DOHH2 (cell line): ENCODE measurements around the gene VKORC1.

Experiments
- H3F3A ChIP-seq: fragments of 200-600 bp; sonication (generic), shearing (Covaris generic); 2 replicates; pipeline ENCODE4 v1.6.0; 2016; ENCODE audit warnings: antibody characterized with exemption, mild to moderate bottlenecking; ENCODE audit not compliant: control insufficient read depth, insufficient read depth
- H3K27ac ChIP-seq: fragments of 200-600 bp; sonication (generic); 2 replicates; pipeline ENCODE4 v1.5.1; 2014; ENCODE audit warnings: low read depth, mild to moderate bottlenecking, low read length, moderate library complexity
- H3K27me3 ChIP-seq: fragments of 200-600 bp; sonication (generic); 2 replicates; pipeline ENCODE4 v1.6.1; 2014; ENCODE audit warnings: mild to moderate bottlenecking, low read length, mixed read lengths; ENCODE audit not compliant: control insufficient read depth
- H3K36me3 ChIP-seq: fragments of 200-600 bp; sonication (generic); 2 replicates; pipeline ENCODE4 v1.6.1; 2014; ENCODE audit warnings: mild to moderate bottlenecking, low read length, moderate library complexity, mixed read lengths; ENCODE audit not compliant: control insufficient read depth
- H3K4me1 ChIP-seq: fragments of 200-600 bp; sonication (generic); 2 replicates; pipeline ENCODE4 v1.6.1; 2014; ENCODE audit warnings: mild to moderate bottlenecking, low read length, mixed read lengths; ENCODE audit not compliant: control insufficient read depth
- H3K4me2 ChIP-seq: fragments of 200-600 bp; sonication (generic); 2 replicates; pipeline ENCODE4 v1.6.0; 2014; ENCODE audit warnings: mild to moderate bottlenecking, low read length, moderate library complexity
- H3K4me3 ChIP-seq: fragments of 200-600 bp; sonication (generic); 2 replicates; pipeline ENCODE4 v1.5.1; 2014; ENCODE audit warnings: mild to moderate bottlenecking, low read length, mixed read lengths
- H3K79me2 ChIP-seq: fragments of 200-600 bp; sonication (generic); 2 replicates; pipeline ENCODE4 v1.6.1; 2014; ENCODE audit warnings: mild to moderate bottlenecking, low read length, mixed read lengths; ENCODE audit not compliant: control insufficient read depth
- H3K9me2 ChIP-seq: fragments of 200-600 bp; sonication (generic); replicated peaks from 2 replicates; pipeline ENCODE4 v1.6.1; 2014; ENCODE audit warnings: mild to moderate bottlenecking, low read length, mixed read lengths; ENCODE audit not compliant: control insufficient read depth
- H3K9me3 ChIP-seq: fragments of 200-600 bp; sonication (generic); 2 replicates; pipeline ENCODE4 v1.6.1; 2014; ENCODE audit warnings: antibody characterized with exemption, low read length, mixed read lengths; ENCODE audit not compliant: control insufficient read depth, insufficient read depth
- H4K20me1 ChIP-seq: fragments of 200-600 bp; sonication (generic); 2 replicates; pipeline ENCODE4 v1.6.0; 2014; ENCODE audit warnings: low read depth, mild to moderate bottlenecking, antibody characterized with exemption, low read length, moderate library complexity; ENCODE audit not compliant: control insufficient read depth, insufficient read depth
- EZH2phosphoT487 ChIP-seq: fragments of 200-600 bp; sonication (generic); IDR thresholded peaks from 2 replicates; pipeline ENCODE4 v1.6.1; 2017; ENCODE audit warnings: borderline replicate concordance, mild to moderate bottlenecking, antibody characterized with exemption, low read length, moderate library complexity, mixed read lengths
- TF ChIP-seq, protein P1 (sequence below): fragments of 200-600 bp; sonication (generic); IDR thresholded peaks from one replicate; pipeline ENCODE4 v1.5.1; 2014; ENCODE audit warnings: antibody characterized with exemption, mild to moderate bottlenecking, low read depth, low read length; ENCODE audit not compliant: poor library complexity, severe bottlenecking

Gene VKORC1

DNA sequence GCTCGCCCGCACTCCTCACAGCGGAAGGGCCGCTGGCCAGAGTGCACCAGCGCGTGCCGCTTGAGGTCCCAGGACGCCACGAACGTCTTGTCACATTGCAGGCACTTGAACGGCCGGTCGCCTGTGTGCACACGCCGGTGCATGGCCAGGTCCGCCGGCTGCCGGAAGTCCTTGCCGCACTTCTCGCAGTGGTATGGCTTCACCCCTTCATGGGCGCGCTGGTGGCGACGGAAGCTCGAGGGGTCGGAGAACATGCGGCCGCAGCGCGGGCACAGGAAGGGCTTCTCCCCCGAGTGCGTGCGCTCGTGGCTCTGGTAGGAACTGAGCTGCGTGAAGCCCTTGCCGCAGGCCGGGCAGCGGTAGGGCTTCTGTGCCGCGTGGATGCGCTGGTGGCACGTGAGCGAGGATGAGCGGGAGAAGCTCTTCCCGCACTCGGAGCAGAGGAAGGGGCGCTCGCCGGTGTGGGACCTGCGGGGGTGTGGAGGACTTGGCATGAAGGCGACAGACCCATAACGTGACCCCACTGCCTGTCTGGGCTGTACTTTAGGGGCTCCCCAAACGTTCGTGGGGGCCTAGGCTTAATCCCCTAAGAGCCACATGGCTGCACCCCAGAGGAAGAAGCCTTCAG lies 32.7 kb downstream of the VKORC1 start:
- H3K79me2 ChIP-seq = peaks cover 22% of the 10 kb centered on the region

DNA sequence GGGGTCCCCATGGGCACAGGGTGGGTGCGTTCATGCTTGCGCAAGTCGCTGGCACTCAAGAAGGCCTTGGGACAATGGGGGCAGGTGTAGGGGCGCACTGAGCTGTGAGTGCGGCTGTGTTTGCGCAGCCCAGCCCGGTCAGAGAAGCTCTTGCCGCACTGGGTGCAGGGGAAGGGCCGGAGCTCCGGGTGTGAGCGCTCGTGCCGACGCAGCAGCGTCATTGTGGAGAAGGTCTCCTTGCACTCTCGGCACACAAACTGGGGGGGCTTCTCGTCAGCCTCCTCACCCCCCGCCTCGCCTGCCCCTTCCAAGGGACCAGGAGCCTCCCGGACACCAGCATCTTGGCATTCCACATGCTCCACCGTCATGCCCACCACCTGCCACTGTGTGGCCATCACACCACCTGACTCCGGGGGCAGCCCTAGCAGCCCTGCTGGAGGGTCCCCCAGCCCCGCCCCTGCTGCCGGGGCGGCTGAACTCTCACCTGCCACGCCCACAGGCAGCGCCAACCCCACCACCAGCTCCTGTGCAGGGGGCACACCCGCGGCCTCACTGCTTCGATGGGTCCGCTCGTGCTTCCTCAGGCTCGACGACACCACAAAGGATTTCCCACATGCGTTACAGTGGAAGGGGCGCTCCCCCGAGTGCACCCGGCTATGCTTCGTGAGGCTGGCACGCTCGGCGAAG lies 33.3 kb downstream of the VKORC1 start:
- Histone ChIP-seq H3K9me2 (no peaks in the 10 kb centered on the region), H4K20me1 (no peaks in the 10 kb centered on the region), H3K4me1 (no peaks in the 10 kb centered on the region), H3K27ac (no peak overlapping the region), H3F3A (no peaks in the 10 kb centered on the region), H3K9me3 (no peaks in the 10 kb centered on the region), H3K36me3 (peaks cover 30% of the 10 kb centered on the region), H3K4me3 (no peak overlapping the region), H3K79me2 (peaks cover 15% of the 10 kb centered on the region), H3K27me3 (no peaks in the 10 kb centered on the region), H3K4me2 (no peak overlapping the region)
- TF ChIP-seq, protein P1, sequence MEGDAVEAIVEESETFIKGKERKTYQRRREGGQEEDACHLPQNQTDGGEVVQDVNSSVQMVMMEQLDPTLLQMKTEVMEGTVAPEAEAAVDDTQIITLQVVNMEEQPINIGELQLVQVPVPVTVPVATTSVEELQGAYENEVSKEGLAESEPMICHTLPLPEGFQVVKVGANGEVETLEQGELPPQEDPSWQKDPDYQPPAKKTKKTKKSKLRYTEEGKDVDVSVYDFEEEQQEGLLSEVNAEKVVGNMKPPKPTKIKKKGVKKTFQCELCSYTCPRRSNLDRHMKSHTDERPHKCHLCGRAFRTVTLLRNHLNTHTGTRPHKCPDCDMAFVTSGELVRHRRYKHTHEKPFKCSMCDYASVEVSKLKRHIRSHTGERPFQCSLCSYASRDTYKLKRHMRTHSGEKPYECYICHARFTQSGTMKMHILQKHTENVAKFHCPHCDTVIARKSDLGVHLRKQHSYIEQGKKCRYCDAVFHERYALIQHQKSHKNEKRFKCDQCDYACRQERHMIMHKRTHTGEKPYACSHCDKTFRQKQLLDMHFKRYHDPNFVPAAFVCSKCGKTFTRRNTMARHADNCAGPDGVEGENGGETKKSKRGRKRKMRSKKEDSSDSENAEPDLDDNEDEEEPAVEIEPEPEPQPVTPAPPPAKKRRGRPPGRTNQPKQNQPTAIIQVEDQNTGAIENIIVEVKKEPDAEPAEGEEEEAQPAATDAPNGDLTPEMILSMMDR = no peak
- no peak for TF ChIP-seq EZH2phosphoT487

More for the DNA sequence above, 32.7 kb downstream of the VKORC1 start:
- Histone ChIP-seq H3K4me2 (no peak overlapping the region), H3K36me3 (peaks cover 30% of the 10 kb centered on the region), H3K4me1 (no peaks in the 10 kb centered on the region), H3K4me3 (no peak overlapping the region), H3K9me3 (no peaks in the 10 kb centered on the region), H3K27me3 (no peaks in the 10 kb centered on the region), H4K20me1 (no peaks in the 10 kb centered on the region), H3K9me2 (no peaks in the 10 kb centered on the region), H3F3A (no peaks in the 10 kb centered on the region), H3K27ac (no peak overlapping the region)
- TF ChIP-seq, protein P1 = no peak
- no peak for TF ChIP-seq EZH2phosphoT487

DNA sequence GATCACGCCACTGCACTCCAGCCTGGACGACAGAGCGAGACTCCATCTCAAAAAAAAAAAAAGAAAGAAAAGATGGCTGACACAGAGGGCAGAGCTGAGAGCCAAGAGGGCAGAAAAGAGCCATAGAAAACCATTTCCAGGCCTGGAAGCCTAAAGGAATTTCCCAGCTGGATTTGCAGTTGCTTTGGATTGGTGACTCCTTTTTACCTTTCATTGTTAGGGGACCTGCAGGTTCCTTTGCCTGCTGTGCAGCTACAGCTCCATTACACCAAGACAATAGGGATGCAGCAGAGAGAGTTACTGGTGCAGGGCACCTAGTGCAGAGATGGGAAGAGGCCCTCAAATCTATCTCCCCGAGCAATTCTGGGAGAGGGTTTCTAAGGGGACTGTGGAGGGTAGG lies 39.0 kb downstream of the VKORC1 start:
- H3K9me3 ChIP-seq = no peaks in the 10 kb centered on the region
- H3K27ac ChIP-seq = no peak overlapping the region

More for the DNA sequence above, 39.0 kb downstream of the VKORC1 start:
- H3K79me2 ChIP-seq = no peaks in the 10 kb centered on the region
- no peak overlapping the region for H3K4me3 ChIP-seq
- H4K20me1 ChIP-seq = no peaks in the 10 kb centered on the region
- TF ChIP-seq EZH2phosphoT487 = no peak
- TF ChIP-seq, protein P1 = no peak
- no peaks in the 10 kb centered on the region for H3K4me1 ChIP-seq
- H3K36me3 ChIP-seq = peaks cover 7% of the 10 kb centered on the region; the same call in 1 of the 2 replicates
- no peak overlapping the region for H3K4me2 ChIP-seq
- no peaks in the 10 kb centered on the region for H3K9me2 ChIP-seq
- no peaks in the 10 kb centered on the region for H3K27me3 ChIP-seq
- no peaks in the 10 kb centered on the region for H3F3A ChIP-seq
